ENCODE data around the gene RPS18.
A peak's percentile ranks its signal among the peaks of the same experiment; 100 is the strongest.

Gene RPS18

GRCh38 chr6:33272275-33273128 is 627 bp downstream of the RPS18 start:
- peak overlapping the region; percentile 75 for H3K4me3 ChIP-seq (ENCODE audit: low read depth, low read length)
- no peak for TF ChIP-seq CTCF (IDR thresholded peaks at IDR 0.05; ENCODE audit: low read depth, low read length)

- TF ChIP-seq CTCF (IDR thresholded peaks at IDR 0.05; ENCODE audit: low read depth, low read length) = no peak
- H3K4me3 ChIP-seq (ENCODE audit: low read depth, low read length) = peak overlapping the region; percentile 75
Measured at GRCh38 chr6:33273129-33273923, 1.5 kb downstream of the RPS18 start.

GRCh38 chr6:33273924-33274902 is 2.3 kb downstream of the RPS18 start:
- H3K4me3 ChIP-seq (ENCODE audit: low read depth, low read length) = peak overlapping the region; percentile 75
- no peak for TF ChIP-seq CTCF (IDR thresholded peaks at IDR 0.05; ENCODE audit: low read depth, low read length)

GRCh38 chr6:33275795-33276580 is 4.1 kb downstream of the RPS18 start:
- H3K4me3 ChIP-seq (ENCODE audit: low read depth, low read length) = peak overlapping the region; percentile 41

GRCh38 chr6:33276581-33276863 is 4.6 kb downstream of the RPS18 start:
- TF ChIP-seq CTCF (IDR thresholded peaks at IDR 0.05; ENCODE audit: low read depth, low read length) = no peak
- H3K4me3 ChIP-seq (ENCODE audit: low read depth, low read length) = peak overlapping the region; percentile 41

GRCh38 chr6:33276864-33277662 is 5.2 kb downstream of the RPS18 start, which contains the start of gene B3GALT4:
TSS of gene B3GALT4 (plus strand) at chr6:33277123. CDS start at chr6:33277420, 297 bp downstream.
- TF ChIP-seq CTCF (IDR thresholded peaks at IDR 0.05; ENCODE audit: low read depth, low read length) = peak; percentile 39; the same call in 1 of the 2 replicates
- peak within 1 kb of the TSS; percentile 41 for H3K4me3 ChIP-seq (ENCODE audit: low read depth, low read length)

All from WI38 (cell line).